Neural progenitor cell (in vitro differentiated cells): ENCODE results near the gene ZNF133.

Source experiments
- CTCF ChIP-seq: fragments of 200-600 bp; sonication (generic); IDR thresholded peaks from 2 replicates; pipeline ENCODE4 v1.5.1; 2017; ENCODE audit warnings: antibody characterized with exemption, mild to moderate bottlenecking
- EZH2 ChIP-seq: fragments of 200-600 bp; sonication (generic); IDR thresholded peaks from 2 replicates; pipeline ENCODE4 v1.6.1; 2017; ENCODE audit warnings: antibody characterized with exemption, mild to moderate bottlenecking, moderate library complexity
- EZH2phosphoT487 ChIP-seq: fragments of 200-600 bp; sonication (generic); IDR thresholded peaks from 2 replicates; pipeline ENCODE4 v1.6.1; 2017; ENCODE audit warnings: antibody characterized with exemption

- TF ChIP-seq CTCF (no peak), EZH2phosphoT487 (no peak), EZH2 (no peak)
Observed at GRCh38 chr20:18259730-18260129, 28.6 kb upstream of the ZNF133 start.
